Effector memory CD8-positive, alpha-beta T cell (primary cell): Measurements from ENCODE around the gene DOCK9.

Experiments used
- ATAC-seq: fragments of 150-1000 bp; cut with Tn5 transposase; replicated peaks from 2 replicates; pipeline ENCODE4 v1.10.0; 2021; ENCODE audit warnings: mild to moderate bottlenecking, moderate library complexity
- DNase-seq, 3 experiments: peaks; one replicate each; pipeline ENCODE4 v3.0.0; 2021
- H3K27ac Mint-ChIP-seq, 2 donors: one replicate each; pipeline ENCODE4 v1.8.0; 2022; ENCODE audit warnings: mild to moderate bottlenecking in 2 of 2, mixed read lengths in 2 of 2, moderate library complexity in 2 of 2
- H3K27me3 Mint-ChIP-seq, 2 donors: one replicate each; pipeline ENCODE4 v1.8.0; 2022; ENCODE audit warnings: mixed read lengths in 2 of 2
- H3K36me3 Mint-ChIP-seq: one replicate; pipeline ENCODE4 v1.8.0; 2022; ENCODE audit warnings: mild to moderate bottlenecking, moderate library complexity, mixed read lengths; ENCODE audit not compliant: insufficient read depth
- H3K4me1 Mint-ChIP-seq, 2 donors: one replicate each; pipeline ENCODE4 v1.8.0; 2022; ENCODE audit warnings: low read depth in 2 of 2, mixed read lengths in 2 of 2
- H3K4me3 Mint-ChIP-seq, 2 donors: one replicate each; pipeline ENCODE4 v1.8.0; 2022; ENCODE audit warnings: mild to moderate bottlenecking in 2 of 2, mixed read lengths in 2 of 2, moderate library complexity in 2 of 2
- H3K9me3 Mint-ChIP-seq, 2 donors: one replicate each; pipeline ENCODE4 v1.8.0; 2022; ENCODE audit warnings: mixed read lengths in 2 of 2

Gene DOCK9

GRCh38 chr13:98810746-98811145, 167.1 kb downstream of the DOCK9 start:
- ATAC-seq (no peak), DNase-seq (no peak)
- peaks cover 0 to 3% of the 10 kb centered on the region in 2 donors for H3K4me1 Mint-ChIP-seq
- H3K9me3 Mint-ChIP-seq = no peaks in the 10 kb centered on the region
- H3K4me3 Mint-ChIP-seq = no peak overlapping the region
- H3K27me3 Mint-ChIP-seq = no peaks in the 10 kb centered on the region
- peaks cover 30% of the 10 kb centered on the region for H3K36me3 Mint-ChIP-seq
- no peak overlapping the region for H3K27ac Mint-ChIP-seq

GRCh38 chr13:98809345-98809777, 168.5 kb downstream of the DOCK9 start:
- Mint-ChIP-seq H3K27me3 (no peaks in the 10 kb centered on the region), H3K27ac (no peak overlapping the region), H3K4me1 (peaks cover 0 to 3% of the 10 kb centered on the region in 2 donors), H3K9me3 (no peaks in the 10 kb centered on the region), H3K4me3 (no peak overlapping the region), H3K36me3 (peaks cover 38% of the 10 kb centered on the region)
- ATAC-seq = no peak
- no peak for DNase-seq

- H3K4me3 Mint-ChIP-seq = no peak overlapping the region
- DNase-seq (no peak), ATAC-seq (no peak)
- no peak overlapping the region for H3K27ac Mint-ChIP-seq
- no peaks in the 10 kb centered on the region for H3K9me3 Mint-ChIP-seq
- peaks cover 0 to 3% of the 10 kb centered on the region in 2 donors for H3K4me1 Mint-ChIP-seq
- peaks cover 41% of the 10 kb centered on the region for H3K36me3 Mint-ChIP-seq
- no peaks in the 10 kb centered on the region for H3K27me3 Mint-ChIP-seq
Measured at GRCh38 chr13:98807774-98808173, 170.1 kb downstream of the DOCK9 start.

DNA sequence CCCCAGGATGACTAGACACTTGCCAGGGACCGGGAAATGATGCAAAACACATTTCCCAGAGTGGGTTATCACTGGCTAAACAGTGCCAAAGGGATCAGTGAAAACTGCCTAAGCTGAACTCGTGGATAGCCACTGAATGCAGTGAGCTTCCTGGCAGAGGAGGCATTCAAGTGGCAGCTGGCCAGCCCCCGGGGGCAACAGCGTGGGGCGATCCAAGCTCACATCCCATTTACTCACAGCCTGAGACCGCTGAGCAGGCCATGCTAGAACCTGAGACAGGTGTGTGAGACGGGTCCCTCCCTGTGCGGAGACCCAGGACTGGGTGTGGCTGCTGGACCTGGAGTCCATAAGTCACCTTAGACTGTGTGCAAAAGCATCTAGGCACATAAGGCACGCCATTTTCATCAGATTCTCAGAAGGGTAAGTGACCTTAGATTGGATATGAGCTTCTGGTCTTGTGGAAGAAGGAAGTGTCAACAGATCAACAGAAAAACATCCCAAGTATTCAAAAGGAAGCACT, 173.5 kb downstream of the DOCK9 start:
- ATAC-seq = no peak
- H3K36me3 Mint-ChIP-seq = peaks cover 38% of the 10 kb centered on the region

GRCh38 chr13:98803921-98804320, 173.9 kb downstream of the DOCK9 start:
- Mint-ChIP-seq H3K27me3 (no peaks in the 10 kb centered on the region), H3K36me3 (peaks cover 42% of the 10 kb centered on the region), H3K4me1 (peaks cover 0 to 3% of the 10 kb centered on the region in 2 donors), H3K4me3 (no peak overlapping the region), H3K27ac (no peak overlapping the region), H3K9me3 (no peaks in the 10 kb centered on the region)
- no peak for DNase-seq
- no peak for ATAC-seq

More for the DNA sequence above, 173.5 kb downstream of the DOCK9 start:
- Mint-ChIP-seq H3K9me3 (no peaks in the 10 kb centered on the region), H3K27me3 (no peaks in the 10 kb centered on the region), H3K4me3 (no peak overlapping the region), H3K27ac (no peak overlapping the region), H3K4me1 (peaks cover 0 to 3% of the 10 kb centered on the region in 2 donors)
- no peak for DNase-seq

DNA sequence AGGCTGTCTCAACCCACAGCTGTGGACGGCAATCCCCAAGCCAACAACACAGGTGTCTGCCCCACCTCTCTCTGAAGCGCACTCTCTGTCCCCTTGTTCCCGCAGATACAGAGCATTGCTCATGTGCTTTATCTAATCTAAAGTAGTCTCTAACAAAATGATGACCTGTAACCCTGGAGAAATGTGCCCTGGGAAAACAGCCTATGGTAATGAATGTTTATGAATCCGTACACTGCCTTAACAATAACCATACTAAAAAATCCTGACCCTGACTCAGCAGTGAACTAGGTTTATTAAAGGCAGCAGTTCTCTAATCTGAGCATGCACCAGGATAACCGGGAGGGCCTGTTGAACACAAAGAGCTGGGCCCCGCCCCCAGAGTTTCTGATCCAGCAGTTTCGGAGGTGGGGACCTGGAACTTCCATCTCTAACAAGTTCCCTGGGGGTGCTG, 174.7 kb downstream of the DOCK9 start:
- ATAC-seq (no peak), DNase-seq (no peak)
- peaks cover 46% of the 10 kb centered on the region for H3K36me3 Mint-ChIP-seq
- no peaks in the 10 kb centered on the region for H3K9me3 Mint-ChIP-seq
- peaks cover 0 to 3% of the 10 kb centered on the region in 2 donors for H3K4me1 Mint-ChIP-seq
- no peak overlapping the region for H3K27ac Mint-ChIP-seq
- H3K27me3 Mint-ChIP-seq = no peaks in the 10 kb centered on the region
- H3K4me3 Mint-ChIP-seq = no peak overlapping the region

- peaks cover 0 to 3% of the 10 kb centered on the region in 2 donors for H3K4me1 Mint-ChIP-seq
- H3K27ac Mint-ChIP-seq = no peak overlapping the region
- DNase-seq = no peak
- ATAC-seq = no peak
- peaks cover 41% of the 10 kb centered on the region for H3K36me3 Mint-ChIP-seq
- H3K4me3 Mint-ChIP-seq = no peak overlapping the region
- H3K27me3 Mint-ChIP-seq = no peaks in the 10 kb centered on the region
- no peaks in the 10 kb centered on the region for H3K9me3 Mint-ChIP-seq
Measured at GRCh38 chr13:98802559-98802958, 175.3 kb downstream of the DOCK9 start.

DNA sequence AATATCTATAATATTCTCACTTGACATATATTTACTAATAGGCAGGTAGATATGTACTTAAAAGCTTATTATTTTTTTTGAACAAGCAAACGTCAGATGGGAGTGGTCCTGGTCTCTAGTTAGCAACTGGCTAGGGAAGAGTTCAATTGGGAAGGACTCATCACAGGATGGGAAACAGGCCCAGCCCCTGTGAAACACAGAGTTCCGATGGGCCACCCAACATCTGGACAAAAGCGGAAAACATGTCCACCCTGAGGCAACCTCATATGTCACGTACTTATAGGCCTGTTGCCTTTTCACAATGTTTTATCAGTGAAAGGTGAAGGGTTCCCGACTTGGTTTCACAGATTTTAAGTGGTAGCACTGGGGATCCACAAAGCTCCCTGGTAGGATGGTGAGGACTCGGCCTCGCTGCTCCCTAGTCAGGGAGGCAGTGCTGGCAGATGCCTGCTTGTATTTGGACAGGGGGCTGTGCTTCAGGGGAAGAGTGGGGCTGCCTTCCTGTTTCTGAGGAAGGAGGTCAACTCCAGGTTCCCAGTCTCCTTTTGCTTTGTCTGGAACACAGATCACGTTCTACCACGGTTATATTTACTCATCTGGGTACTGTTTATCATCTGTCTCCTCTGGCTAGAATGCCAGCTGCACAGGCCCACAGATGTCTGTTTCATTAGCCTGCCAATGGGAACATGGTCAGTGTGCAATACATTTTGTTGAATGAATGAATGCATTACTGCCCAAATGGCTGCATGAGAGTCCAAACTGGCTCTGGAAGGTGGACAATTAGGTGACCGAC, 176.0 kb downstream of the DOCK9 start:
- H3K27ac Mint-ChIP-seq = no peak overlapping the region
- H3K27me3 Mint-ChIP-seq = no peaks in the 10 kb centered on the region
- peaks cover 0 to 3% of the 10 kb centered on the region in 2 donors for H3K4me1 Mint-ChIP-seq
- H3K9me3 Mint-ChIP-seq = no peaks in the 10 kb centered on the region
- H3K4me3 Mint-ChIP-seq = no peak overlapping the region
- H3K36me3 Mint-ChIP-seq = peaks cover 39% of the 10 kb centered on the region
- ATAC-seq (no peak), DNase-seq (no peak)

- Mint-ChIP-seq H3K27me3 (no peaks in the 10 kb centered on the region), H3K36me3 (peaks cover 30% of the 10 kb centered on the region), H3K4me3 (no peak overlapping the region), H3K9me3 (no peaks in the 10 kb centered on the region), H3K27ac (no peak overlapping the region), H3K4me1 (no peaks in the 10 kb centered on the region)
- ATAC-seq = no peak
- DNase-seq = no peak
Measured at GRCh38 chr13:98800078-98800477, 177.8 kb downstream of the DOCK9 start.

DNA sequence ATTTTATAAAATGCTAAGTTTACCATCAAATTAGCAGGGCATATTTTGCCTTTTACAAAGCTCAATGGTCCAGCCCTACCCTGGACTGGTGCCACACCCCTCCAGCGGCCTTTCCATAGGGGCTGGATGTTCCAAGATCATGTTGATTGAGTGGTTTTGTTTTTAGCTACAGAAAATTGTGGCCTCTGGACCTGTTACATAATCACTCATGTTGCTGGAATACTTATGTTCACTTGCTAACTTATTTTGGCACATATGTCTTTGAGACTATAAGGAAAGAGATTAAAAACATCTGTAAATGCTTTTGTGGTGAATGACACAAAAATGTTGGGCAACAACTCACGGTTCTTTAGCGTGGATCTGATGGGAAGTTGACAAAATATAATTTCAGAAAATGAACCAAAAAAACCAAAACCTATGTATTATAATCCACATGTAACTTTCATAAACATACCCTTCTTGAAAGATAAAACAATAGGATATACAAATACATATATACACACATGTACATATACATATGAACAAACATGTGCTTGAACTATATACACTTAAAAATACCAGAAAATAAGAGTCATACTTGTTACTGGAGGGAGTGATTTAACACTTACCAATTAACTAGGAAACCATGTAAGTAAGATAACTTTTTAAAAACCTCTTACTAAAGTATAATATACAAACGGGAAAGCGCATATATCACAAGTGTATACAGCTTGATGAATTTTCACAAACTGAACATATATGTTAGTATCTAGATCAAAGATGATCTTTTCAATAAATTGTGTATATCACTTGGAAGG, 178.8 kb downstream of the DOCK9 start:
- no peak for DNase-seq
- H3K36me3 Mint-ChIP-seq = peaks cover 36% of the 10 kb centered on the region

GRCh38 chr13:98797456-98797855, 180.4 kb downstream of the DOCK9 start:
- Mint-ChIP-seq H3K36me3 (peaks cover 29% of the 10 kb centered on the region), H3K9me3 (no peaks in the 10 kb centered on the region), H3K27me3 (no peaks in the 10 kb centered on the region), H3K4me1 (no peaks in the 10 kb centered on the region), H3K4me3 (no peak overlapping the region), H3K27ac (no peak overlapping the region)
- ATAC-seq = no peak
- no peak for DNase-seq

More for the DNA sequence above, 178.8 kb downstream of the DOCK9 start:
- no peak for ATAC-seq
- H3K9me3 Mint-ChIP-seq = no peaks in the 10 kb centered on the region
- H3K4me3 Mint-ChIP-seq = no peak overlapping the region
- no peak overlapping the region for H3K27ac Mint-ChIP-seq
- H3K27me3 Mint-ChIP-seq = no peaks in the 10 kb centered on the region
- H3K4me1 Mint-ChIP-seq = no peaks in the 10 kb centered on the region

DNA sequence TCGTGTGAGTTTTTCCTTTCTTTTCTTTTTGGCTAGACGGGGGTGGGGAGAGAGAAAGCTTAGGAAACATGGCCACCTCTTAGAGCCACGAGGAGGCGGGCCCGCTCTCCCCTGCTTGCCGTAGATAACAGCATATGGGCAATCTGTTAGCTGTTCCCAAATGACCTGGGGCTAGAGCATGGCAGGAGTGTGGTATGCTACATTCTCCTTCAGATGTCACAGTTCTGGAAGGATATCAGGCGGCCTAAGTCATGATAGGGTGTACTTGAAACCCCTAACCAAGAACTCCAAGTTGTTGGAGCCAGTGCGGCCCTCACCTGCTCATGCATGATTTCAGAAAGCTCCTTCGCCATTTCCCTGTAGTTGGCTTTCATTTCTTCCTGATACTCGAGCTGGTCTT, 181.1 kb downstream of the DOCK9 start:
- no peaks in the 10 kb centered on the region for H3K27me3 Mint-ChIP-seq
- no peaks in the 10 kb centered on the region for H3K4me1 Mint-ChIP-seq
- DNase-seq = no peak
- no peak overlapping the region for H3K27ac Mint-ChIP-seq
- no peak overlapping the region for H3K4me3 Mint-ChIP-seq
- no peak for ATAC-seq
- H3K9me3 Mint-ChIP-seq = no peaks in the 10 kb centered on the region
- H3K36me3 Mint-ChIP-seq = peaks cover 29% of the 10 kb centered on the region

GRCh38 chr13:98796191-98796590, 181.7 kb downstream of the DOCK9 start:
- Mint-ChIP-seq H3K4me1 (no peaks in the 10 kb centered on the region), H3K9me3 (no peaks in the 10 kb centered on the region), H3K27ac (no peak overlapping the region), H3K27me3 (no peaks in the 10 kb centered on the region), H3K4me3 (no peak overlapping the region), H3K36me3 (peaks cover 29% of the 10 kb centered on the region)
- ATAC-seq (no peak), DNase-seq (no peak)
